BE2C (cell line): ENCODE measurements around the gene ABHD12.
"Not testable (repeated sequence)": the region's sequence is repeated elsewhere in the genome, so short reads cannot be mapped to it uniquely, and the experiment has no call there.

Experiments used
- DNase-seq: peaks from one replicate; pipeline ENCODE4 v3.0.0-alpha.2; 2020
- H3K27me3 ChIP-seq: fragments of 250-450 bp; sonication (Bioruptor Pico); 2 replicates; pipeline ENCODE4 v1.5.1; 2020; ENCODE audit warnings: mild to moderate bottlenecking
- H3K36me3 ChIP-seq: fragments of 250-450 bp; sonication (Bioruptor Pico); 2 replicates; pipeline ENCODE4 v1.5.1; 2020; ENCODE audit warnings: mild to moderate bottlenecking
- H3K4me1 ChIP-seq: fragments of 250-450 bp; sonication (Bioruptor Pico); 2 replicates; pipeline ENCODE4 v1.5.1; 2020
- H3K4me3 ChIP-seq: 2 replicates; pipeline ENCODE4 v1.5.1; 2011; ENCODE audit warnings: low read depth, low read length
- H3K9me3 ChIP-seq: fragments of 250-450 bp; sonication (Bioruptor Pico); 2 replicates; pipeline ENCODE4 v1.5.1; 2020
- CTCF ChIP-seq: IDR thresholded peaks from 2 replicates; pipeline ENCODE4 v1.5.1; 2012; ENCODE audit warnings: mild to moderate bottlenecking, low read depth, low read length

The ABHD12 gene

GRCh38 chr20:25341716-25342680 lies 48.6 kb downstream of the ABHD12 start:
- no peaks in the 10 kb centered on the region for H3K27me3 ChIP-seq
- H3K4me1 ChIP-seq, result no peaks in the 10 kb centered on the region
- no peaks in the 10 kb centered on the region for H3K9me3 ChIP-seq
- no peak for TF ChIP-seq CTCF
- H3K4me3 ChIP-seq, result no peak overlapping the region
- H3K36me3 ChIP-seq, result peaks cover 3% of the 10 kb centered on the region; the same call in 1 of the 2 replicates
- DNase-seq, result no peak

- H3K36me3 ChIP-seq, result peaks cover 3% of the 10 kb centered on the region; the same call in 1 of the 2 replicates
- H3K9me3 ChIP-seq, result no peaks in the 10 kb centered on the region
- H3K4me3 ChIP-seq, result no peak overlapping the region
- no peaks in the 10 kb centered on the region for H3K27me3 ChIP-seq
- no peaks in the 10 kb centered on the region for H3K4me1 ChIP-seq
- DNase-seq, result no peak
- TF ChIP-seq CTCF, result no peak
Observed at GRCh38 chr20:25340380-25340779, 50.3 kb downstream of the ABHD12 start.

GRCh38 chr20:25339608-25340007 lies 51.0 kb downstream of the ABHD12 start:
- Histone ChIP-seq H3K36me3 (peaks cover 3% of the 10 kb centered on the region; the same call in 1 of the 2 replicates), H3K4me3 (no peak overlapping the region), H3K4me1 (no peaks in the 10 kb centered on the region), H3K27me3 (no peaks in the 10 kb centered on the region), H3K9me3 (no peaks in the 10 kb centered on the region)
- DNase-seq, result no peak
- TF ChIP-seq CTCF, result no peak

- no peak for TF ChIP-seq CTCF
- Histone ChIP-seq H3K4me3 (no peak overlapping the region), H3K27me3 (no peaks in the 10 kb centered on the region), H3K4me1 (no peaks in the 10 kb centered on the region), H3K9me3 (no peaks in the 10 kb centered on the region), H3K36me3 (peaks cover 3% of the 10 kb centered on the region; the same call in 1 of the 2 replicates)
- no peak for DNase-seq
Observed at GRCh38 chr20:25338112-25339023, 52.3 kb downstream of the ABHD12 start.

- DNase-seq, result no peak
- Histone ChIP-seq H3K36me3 (peaks cover 3% of the 10 kb centered on the region; the same call in 1 of the 2 replicates), H3K27me3 (no peaks in the 10 kb centered on the region), H3K4me3 (no peak overlapping the region), H3K9me3 (no peaks in the 10 kb centered on the region), H3K4me1 (no peaks in the 10 kb centered on the region)
- peak; percentile 57 for TF ChIP-seq CTCF
Observed at GRCh38 chr20:25336561-25337422, 53.8 kb downstream of the ABHD12 start.

GRCh38 chr20:25334972-25335371 lies 55.7 kb downstream of the ABHD12 start:
- H3K9me3 ChIP-seq, DNase-seq, H3K27me3 ChIP-seq, H3K4me1 ChIP-seq, H3K36me3 ChIP-seq, H3K4me3 ChIP-seq: not testable (repeated sequence)
